Mesenchymal stem cell (in vitro differentiated cells and primary cell): ENCODE data around the gene ARID5A.
"Not testable (repeated sequence)": the region's sequence is repeated elsewhere in the genome, so short reads cannot be mapped to it uniquely, and the experiment has no call there.

Experiments
- DNase-seq: peaks from one replicate; pipeline ENCODE4 v3.0.0-alpha.2; 2013
- H2AFZ ChIP-seq: one replicate; pipeline ENCODE4 v1.6.1; 2013; ENCODE audit warnings: low read depth, mild to moderate bottlenecking, control low read depth, inconsistent platforms, low read length, moderate library complexity
- H2AK5ac ChIP-seq: 2 replicates; pipeline ENCODE4 v1.6.1; 2013; ENCODE audit warnings: low read length, moderate library complexity, mild to moderate bottlenecking, inconsistent platforms; ENCODE audit not compliant: severe bottlenecking
- H2BK120ac ChIP-seq: one replicate; pipeline ENCODE4 v1.6.1; 2013; ENCODE audit warnings: low read depth, mild to moderate bottlenecking, inconsistent platforms, low read length, moderate library complexity
- H2BK12ac ChIP-seq, 2 experiments: one replicate each; pipeline ENCODE4 v1.6.1; 2013; ENCODE audit warnings: inconsistent platforms in 2 of 2, low read length in 2 of 2, mild to moderate bottlenecking in 2 of 2, moderate library complexity in 2 of 2, control low read depth in 1 of 2
- H2BK15ac ChIP-seq: one replicate; pipeline ENCODE4 v1.6.1; 2013; ENCODE audit warnings: mild to moderate bottlenecking, low read depth, inconsistent platforms; ENCODE audit not compliant: poor library complexity, severe bottlenecking
- H2BK5ac ChIP-seq: 2 replicates; pipeline ENCODE4 v1.6.1; 2013; ENCODE audit warnings: low read depth, mild to moderate bottlenecking, low read length, control low read depth, inconsistent platforms; ENCODE audit not compliant: poor library complexity, severe bottlenecking
- H3K14ac ChIP-seq, 2 experiments: one replicate each; pipeline ENCODE4 v1.6.1; 2013; ENCODE audit warnings: inconsistent platforms in 2 of 2, low read length in 2 of 2, control low read depth in 1 of 2, mild to moderate bottlenecking in 1 of 2, moderate library complexity in 1 of 2
- H3K18ac ChIP-seq, 2 experiments: one replicate each; pipeline ENCODE4 v1.6.1; 2013; ENCODE audit warnings: inconsistent platforms in 2 of 2, low read length in 2 of 2, control low read depth in 1 of 2, low read depth in 1 of 2, mild to moderate bottlenecking in 1 of 2
- H3K23ac ChIP-seq, 2 experiments: one replicate each; pipeline ENCODE4 v1.6.1; 2013; ENCODE audit warnings: inconsistent platforms in 2 of 2, low read length in 2 of 2, mild to moderate bottlenecking in 2 of 2, moderate library complexity in 2 of 2, control low read depth in 1 of 2
- H3K27ac ChIP-seq: 2 replicates; pipeline ENCODE4 v1.5.1; 2013; ENCODE audit warnings: mild to moderate bottlenecking, moderate library complexity, low read length, control low read depth, inconsistent platforms; ENCODE audit not compliant: poor library complexity, severe bottlenecking
- H3K27me3 ChIP-seq, 2 experiments: 2 replicates each; pipeline versions ENCODE4 v1.6.1 to v1.7.0; 2013; ENCODE audit warnings: low read length in 2 of 2, mild to moderate bottlenecking in 2 of 2, moderate library complexity in 2 of 2, control low read depth in 1 of 2, inconsistent platforms in 1 of 2; ENCODE audit not compliant: control insufficient read depth in 1 of 2, insufficient read depth in 1 of 2
- H3K36me3 ChIP-seq, 2 experiments: 2 replicates each; pipeline versions ENCODE4 v1.6.1 to v1.7.0; 2013; ENCODE audit warnings: low read length in 2 of 2, control low read depth in 1 of 2, inconsistent platforms in 1 of 2, low read depth in 1 of 2, mild to moderate bottlenecking in 1 of 2; ENCODE audit not compliant: insufficient read depth in 2 of 2, control insufficient read depth in 1 of 2
- H3K4ac ChIP-seq, 2 experiments: one replicate each; pipeline ENCODE4 v1.6.1; 2013; ENCODE audit warnings: inconsistent platforms in 2 of 2, low read length in 2 of 2, mild to moderate bottlenecking in 2 of 2, moderate library complexity in 2 of 2, control low read depth in 1 of 2, low read depth in 1 of 2
- H3K4me1 ChIP-seq: 2 replicates; pipeline ENCODE4 v1.6.1; 2013; ENCODE audit warnings: low read depth, low read length, control low read depth; ENCODE audit not compliant: control insufficient read depth, insufficient read depth
- H3K4me2 ChIP-seq: 2 replicates; pipeline ENCODE4 v1.6.1; 2013; ENCODE audit warnings: low read length, mild to moderate bottlenecking, inconsistent platforms; ENCODE audit not compliant: poor library complexity, severe bottlenecking
- H3K4me3 ChIP-seq, 2 experiments: 2 replicates each; pipeline versions ENCODE4 v1.5.1 to v1.7.0; 2013; ENCODE audit warnings: low read length in 2 of 2, mild to moderate bottlenecking in 2 of 2, control low read depth in 1 of 2, low read depth in 1 of 2; ENCODE audit not compliant: insufficient read depth in 1 of 2
- H3K79me1 ChIP-seq: replicated peaks from 2 replicates; pipeline ENCODE4 v1.6.1; 2013; ENCODE audit warnings: mild to moderate bottlenecking, control low read depth, low read length, inconsistent platforms; ENCODE audit not compliant: poor library complexity, severe bottlenecking
- H3K9ac ChIP-seq: 2 replicates; pipeline ENCODE4 v1.7.0; 2013; ENCODE audit warnings: mild to moderate bottlenecking, low read length, moderate library complexity
- H3K9me3 ChIP-seq: 2 replicates; pipeline ENCODE4 v1.7.0; 2013; ENCODE audit warnings: mild to moderate bottlenecking, low read length; ENCODE audit not compliant: control insufficient read depth
- H4K8ac ChIP-seq: one replicate; pipeline ENCODE4 v1.6.1; 2013; ENCODE audit warnings: inconsistent platforms, mild to moderate bottlenecking, low read length, moderate library complexity
- H4K91ac ChIP-seq: one replicate; pipeline ENCODE4 v1.6.1; 2013; ENCODE audit warnings: mild to moderate bottlenecking, low read length, inconsistent platforms
- WGBS: methylation state at CpG from one replicate; pipeline ENCODE4 v1.1.7; 2013; ENCODE audit warnings: mixed read lengths; 5-methylcytosine and 5-hydroxymethylcytosine counted together

Gene ARID5A

DNA sequence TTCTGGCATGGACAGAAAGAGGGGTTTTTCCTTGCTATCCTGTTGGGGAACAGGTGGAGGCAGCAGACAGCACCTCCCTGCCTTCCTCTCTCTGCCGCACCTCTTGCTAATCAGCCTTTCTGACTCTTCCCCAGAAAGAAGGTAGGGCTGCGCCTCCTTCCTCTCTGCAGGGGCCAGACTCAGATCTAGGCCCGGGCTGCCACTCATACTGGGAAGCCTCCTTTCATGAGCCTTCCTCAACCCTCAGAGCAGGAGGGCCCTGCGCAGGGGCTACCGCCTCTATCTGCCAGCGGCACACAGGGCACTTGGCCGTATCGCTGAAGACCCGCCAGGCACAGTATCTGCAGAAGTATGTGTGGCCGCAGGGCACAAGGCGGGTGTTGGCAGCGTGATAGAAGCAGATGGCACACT, 38.5 kb upstream of the ARID5A start:
- 86% methylated on average over 12 of the region's 12 CpGs for WGBS
- Histone ChIP-seq H2BK15ac (no peak overlapping the region), H4K91ac (no peak overlapping the region), H3K4ac (no peak overlapping the region), H3K23ac (no peak overlapping the region), H3K4me2 (no peak overlapping the region), H3K79me1 (no peaks in the 10 kb centered on the region), H2BK120ac (no peak overlapping the region), H3K9me3 (peaks cover 22% of the 10 kb centered on the region), H3K27me3 (peaks cover 38 to 83% of the 10 kb centered on the region in 2 experiments), H4K8ac (no peak overlapping the region), H2AK5ac (no peak overlapping the region), H3K4me1 (peaks cover 15% of the 10 kb centered on the region), H2BK12ac (no peak overlapping the region), H3K4me3 (no peak overlapping the region), H3K9ac (no peak overlapping the region), H3K14ac (no peak overlapping the region), H3K27ac (no peak overlapping the region), H2AFZ (no peak overlapping the region), H2BK5ac (no peak overlapping the region), H3K36me3 (peaks cover 0 to 4% of the 10 kb centered on the region in 2 experiments), H3K18ac (no peak overlapping the region)
- no peak for DNase-seq

DNA sequence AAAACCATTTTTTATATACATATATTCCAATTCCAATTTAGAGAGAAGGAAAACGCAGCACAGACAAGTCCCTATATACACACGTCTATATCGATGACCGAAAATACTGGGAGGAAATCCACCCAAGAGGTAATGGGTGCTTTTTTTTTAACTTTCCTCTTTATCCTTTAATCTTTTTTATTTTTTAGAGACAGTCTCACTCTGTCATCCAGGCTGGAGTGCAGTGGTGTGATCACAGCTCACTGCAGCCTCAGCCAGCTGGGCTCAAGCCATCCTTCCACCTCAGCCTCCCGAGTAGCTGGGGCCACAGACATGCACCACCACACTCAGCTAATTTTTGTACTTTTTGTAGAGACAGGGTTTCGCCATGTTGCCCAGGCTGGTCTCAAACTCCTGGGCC, 37.9 kb upstream of the ARID5A start:
- H2BK15ac ChIP-seq, H3K18ac ChIP-seq, H3K27ac ChIP-seq, H3K23ac ChIP-seq, H3K79me1 ChIP-seq, H3K4me2 ChIP-seq, H2BK120ac ChIP-seq, H3K14ac ChIP-seq, H4K91ac ChIP-seq, DNase-seq, H3K4ac ChIP-seq, H2BK12ac ChIP-seq, H2BK5ac ChIP-seq, H2AK5ac ChIP-seq, H3K9ac ChIP-seq, H3K4me3 ChIP-seq, H4K8ac ChIP-seq, H3K36me3 ChIP-seq, H2AFZ ChIP-seq: not testable (repeated sequence)
- Histone ChIP-seq H3K27me3 (peaks cover 38 to 85% of the 10 kb centered on the region in 2 experiments), H3K9me3 (peaks cover 22% of the 10 kb centered on the region), H3K4me1 (peaks cover 19% of the 10 kb centered on the region)
- 93% methylated on average over 6 of the region's 6 CpGs for WGBS

DNA sequence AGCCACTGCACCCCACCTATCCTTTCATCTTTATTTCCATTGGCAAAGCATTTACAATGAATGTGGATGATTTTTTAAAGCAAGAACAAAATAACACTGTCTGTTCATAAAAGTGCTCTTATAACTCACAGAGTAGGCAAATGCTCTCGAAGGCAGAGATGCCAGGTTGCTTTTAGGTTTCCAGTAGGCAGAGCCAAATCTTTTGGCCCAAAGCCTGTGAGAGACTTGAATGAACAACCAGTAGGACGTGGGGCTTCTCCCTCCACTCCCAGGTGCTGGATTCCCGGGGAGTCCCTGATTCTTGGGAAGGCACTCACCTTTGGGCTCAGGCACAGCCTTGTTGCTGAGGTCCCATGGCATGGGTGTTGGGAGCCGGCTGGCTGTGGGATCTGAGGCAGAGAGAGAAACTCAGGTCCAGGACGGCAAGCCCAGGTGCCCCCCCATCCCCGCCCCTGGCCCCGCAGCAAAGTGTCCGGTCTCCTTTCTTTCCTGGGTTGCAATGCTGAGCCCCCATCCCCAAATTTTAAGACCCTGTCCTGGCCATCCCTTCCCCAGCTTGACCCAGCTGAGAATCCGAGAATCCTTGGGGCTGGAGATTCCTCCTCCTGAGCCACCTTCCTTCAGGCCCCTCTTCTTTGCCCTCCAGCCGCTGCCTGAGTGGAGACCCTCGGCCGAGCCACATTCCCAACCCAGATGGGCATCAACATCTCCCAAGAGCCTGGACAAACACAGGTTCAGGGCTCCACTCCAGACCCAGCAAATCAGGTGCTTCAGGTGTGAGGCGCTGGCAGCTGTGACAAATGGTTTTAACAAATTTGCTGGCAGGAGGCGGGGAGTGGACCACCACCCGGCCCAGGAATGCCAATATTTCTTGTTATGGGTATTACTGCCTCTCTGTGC, 37.2 kb upstream of the ARID5A start:
- no peak overlapping the region for H2BK12ac ChIP-seq
- no peak overlapping the region for H2AK5ac ChIP-seq
- no peak overlapping the region for H3K9ac ChIP-seq
- no peak overlapping the region for H3K27ac ChIP-seq
- no peak overlapping the region for H4K91ac ChIP-seq
- no peak overlapping the region for H3K23ac ChIP-seq
- no peak for DNase-seq
- H3K36me3 ChIP-seq: peaks cover 0 to 4% of the 10 kb centered on the region in 2 experiments
- peaks cover 17% of the 10 kb centered on the region for H3K9me3 ChIP-seq
- peaks cover 25% of the 10 kb centered on the region for H3K4me1 ChIP-seq
- H3K18ac ChIP-seq: no peak overlapping the region
- H3K4me2 ChIP-seq: no peak overlapping the region
- no peak overlapping the region for H3K14ac ChIP-seq
- 75% methylated on average over 15 of the region's 15 CpGs for WGBS
- no peak overlapping the region for H2BK120ac ChIP-seq
- H3K79me1 ChIP-seq: no peaks in the 10 kb centered on the region
- H2AFZ ChIP-seq: no peak overlapping the region
- no peak overlapping the region for H3K4me3 ChIP-seq
- no peak overlapping the region for H3K4ac ChIP-seq
- H3K27me3 ChIP-seq: peaks cover 38 to 90% of the 10 kb centered on the region in 2 experiments
- H4K8ac ChIP-seq: no peak overlapping the region
- no peak overlapping the region for H2BK15ac ChIP-seq
- H2BK5ac ChIP-seq: no peak overlapping the region

DNA sequence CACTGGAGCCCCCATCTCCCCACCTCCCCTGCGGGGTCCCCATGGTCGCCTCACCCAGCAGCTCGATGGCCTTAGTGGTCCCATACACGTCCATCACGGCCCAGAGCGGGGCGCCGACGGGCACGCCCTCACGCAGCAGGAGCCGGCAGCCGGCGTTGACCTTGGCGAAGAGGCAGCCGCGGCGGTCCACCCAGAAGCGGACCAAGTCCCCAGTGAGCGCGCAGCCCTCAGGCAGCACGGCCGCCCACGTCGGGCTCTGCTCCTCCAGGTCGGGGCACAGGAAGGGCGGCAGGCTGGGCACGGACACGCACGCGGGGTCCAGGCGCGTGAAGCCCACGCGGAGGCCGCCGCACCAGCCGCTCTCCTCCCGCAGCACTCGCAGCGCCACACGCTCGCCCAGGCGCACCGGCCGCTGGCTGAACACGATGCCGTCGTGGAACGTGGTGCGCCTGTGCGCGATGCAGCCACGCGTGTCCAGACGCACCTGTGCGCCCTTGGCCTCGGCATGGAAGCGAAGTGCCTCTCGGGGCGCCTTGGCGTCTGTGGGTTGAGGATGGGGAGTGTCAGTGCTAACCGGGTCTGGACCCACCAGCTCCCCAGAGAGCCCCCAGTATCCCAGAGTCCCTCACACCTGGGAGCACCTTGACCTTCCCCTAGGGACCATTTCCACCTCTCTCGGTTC, 36.0 kb upstream of the ARID5A start:
- H3K9me3 ChIP-seq: peaks cover 8% of the 10 kb centered on the region
- peaks cover 35 to 84% of the 10 kb centered on the region in 2 experiments for H3K27me3 ChIP-seq
- no peak for DNase-seq
- no peak overlapping the region for H2AFZ ChIP-seq
- H3K18ac ChIP-seq: no peak overlapping the region
- no peak overlapping the region for H2BK12ac ChIP-seq
- no peak overlapping the region for H2AK5ac ChIP-seq
- no peak overlapping the region for H4K8ac ChIP-seq
- H3K4me2 ChIP-seq: no peak overlapping the region
- no peak overlapping the region for H3K23ac ChIP-seq
- no peak overlapping the region for H2BK120ac ChIP-seq
- H2BK15ac ChIP-seq: no peak overlapping the region
- H2BK5ac ChIP-seq: no peak overlapping the region
- H4K91ac ChIP-seq: peak overlapping the region; percentile 28
- no peak overlapping the region for H3K9ac ChIP-seq
- H3K4ac ChIP-seq: no peak overlapping the region
- no peaks in the 10 kb centered on the region for H3K79me1 ChIP-seq
- peaks cover 0 to 4% of the 10 kb centered on the region in 2 experiments for H3K36me3 ChIP-seq
- no peak overlapping the region for H3K27ac ChIP-seq
- 90% methylated on average over 54 of the region's 64 CpGs for WGBS
- no peak overlapping the region for H3K4me3 ChIP-seq
- H3K4me1 ChIP-seq: peaks cover 32% of the 10 kb centered on the region
- no peak overlapping the region for H3K14ac ChIP-seq
